Caco-2 (cell line): ENCODE data around the gene GALK2. TPM values are rescaled to one million over a fixed set of nuclear protein-coding genes. Genes with fewer than 3 reads are reported as not detected.

Experiments
- BruUV-seq: library from RNA; stranded (reverse); fragments of 400-500 nt; replicated peaks from 2 replicates; lab custom pipeline; 2021; lab: Mats Ljungman, UMichigan
- CTCF ChIA-PET: fragments of 300-600 bp; sonication (Branson Sonifier 250); formaldehyde crosslinking; loops from one replicate; lab custom pipeline; 2022; ENCODE audit warnings: antibody characterized with exemption; lab: Charles Lee
- POLR2A ChIA-PET: fragments of 300-600 bp; sonication (Branson Sonifier 250); formaldehyde crosslinking; loops from one replicate; lab custom pipeline; 2022; ENCODE audit warnings: antibody characterized with exemption; lab: Charles Lee
- DNase-seq, 2 experiments: peaks; one replicate each; pipeline versions ENCODE4 v3.0.0 to v3.0.0-alpha.2; 2020 to 2022
- H3K27me3 ChIP-seq: replicated peaks from 2 replicates; pipeline ENCODE4 v1.6.0; 2011; ENCODE audit warnings: low read length; ENCODE audit not compliant: control insufficient read depth, insufficient read depth
- H3K36me3 ChIP-seq: 2 replicates; pipeline ENCODE4 v1.5.1; 2011; ENCODE audit warnings: low read length; ENCODE audit not compliant: control insufficient read depth, insufficient read depth
- H3K4me1 ChIP-seq: fragments of 250-450 bp; sonication (Bioruptor Pico); 2 replicates; pipeline ENCODE4 v1.5.1; 2020; ENCODE audit warnings: mild to moderate bottlenecking
- H3K4me3 ChIP-seq: 2 replicates; pipeline ENCODE4 v1.5.1; 2011; ENCODE audit warnings: low read depth, mild to moderate bottlenecking, control low read depth, low read length
- H3K9me3 ChIP-seq: fragments of 250-450 bp; sonication (Bioruptor Pico); 2 replicates; pipeline ENCODE4 v1.5.1; 2020; ENCODE audit warnings: mild to moderate bottlenecking, moderate library complexity
- H3K27ac Mint-ChIP-seq: one replicate; pipeline ENCODE4 v1.8.0; 2022; ENCODE audit warnings: mixed read lengths; ENCODE audit not compliant: unreplicated experiment
- H3K27me3 Mint-ChIP-seq: one replicate; pipeline ENCODE4 v1.8.0; 2022; ENCODE audit warnings: mixed read lengths; ENCODE audit not compliant: insufficient read depth, unreplicated experiment
- H3K36me3 Mint-ChIP-seq: one replicate; pipeline ENCODE4 v1.8.0; 2022; ENCODE audit warnings: mild to moderate bottlenecking, mixed read lengths; ENCODE audit not compliant: insufficient read depth, unreplicated experiment
- H3K4me1 Mint-ChIP-seq: one replicate; pipeline ENCODE4 v1.8.0; 2022; ENCODE audit warnings: low read depth, mixed read lengths; ENCODE audit not compliant: unreplicated experiment
- H3K4me3 Mint-ChIP-seq: one replicate; pipeline ENCODE4 v1.8.0; 2022; ENCODE audit warnings: mild to moderate bottlenecking, moderate library complexity, mixed read lengths; ENCODE audit not compliant: unreplicated experiment
- H3K9me3 Mint-ChIP-seq: one replicate; pipeline ENCODE4 v1.8.0; 2022; ENCODE audit warnings: mixed read lengths; ENCODE audit not compliant: unreplicated experiment
- CTCF ChIP-seq, 2 experiments: fragments of 200-600 bp in 1 of 2; IDR thresholded peaks; 1 replicate in 1 of 2; 2 replicates in 1 of 2; pipeline versions ENCODE4 v1.5.1 to v1.8.0; 2011 to 2022; ENCODE audit warnings: antibody characterized with exemption in 1 of 2, control low read depth in 1 of 2, inconsistent platforms in 1 of 2, low read depth in 1 of 2, low read length in 1 of 2, mild to moderate bottlenecking in 1 of 2, moderate library complexity in 1 of 2; ENCODE audit not compliant: insufficient read depth in 1 of 2, severe bottlenecking in 1 of 2, unreplicated experiment in 1 of 2
- intact Hi-C: fragments of 100-400 bp; cut with micrococcal nuclease; formaldehyde crosslinking; loops from one replicate; pipeline ENCODE4 v1.10.0; 2022; ENCODE audit not compliant: unreplicated experiment
- total RNA-seq: library from RNA; stranded (reverse); gene quantifications from 2 replicates; pipeline ENCODE4 v1.2.3, GENCODE V29; 2022

GALK2 gene
- total RNA-seq, 1 experiment from 2014 or later, result 25.5 TPM

GRCh38 chr15:49131403-49131802 lies 38.6 kb upstream of the GALK2 start:
- no peak for TF ChIP-seq CTCF (IDR thresholded peaks at IDR 0.05; ENCODE audit: insufficient read depth in 1 of 2, low read depth in 1 of 2, low read length in 1 of 2, severe bottlenecking in 1 of 2, unreplicated experiment in 1 of 2)
- ChIA-PET CTCF (interaction anchor here (1.2 kb wide), 1 partner anchor 14 kb away, joined by 4 read pairs; no protein-coding TSS in a partner anchor), POLR2A (no interaction called here)
- no peak for DNase-seq
- no peak overlapping the region for H3K4me3 Mint-ChIP-seq
- H3K27me3 ChIP-seq, result no peaks in the 10 kb centered on the region
- H3K36me3 Mint-ChIP-seq, result peaks cover 65% of the 10 kb centered on the region
- no peaks in the 10 kb centered on the region for H3K4me1 Mint-ChIP-seq
- no peaks in the 10 kb centered on the region for H3K9me3 Mint-ChIP-seq
- intact Hi-C loops, result no loop called here
- BruUV-seq, result no TSS peak
- H3K27ac Mint-ChIP-seq, result no peak overlapping the region
- no peak overlapping the region for H3K4me3 ChIP-seq
- no peaks in the 10 kb centered on the region; the same call in none of the 2 replicates for H3K36me3 ChIP-seq
- H3K27me3 Mint-ChIP-seq, result no peaks in the 10 kb centered on the region
- no peaks in the 10 kb centered on the region for H3K9me3 ChIP-seq
- H3K4me1 ChIP-seq, result no peaks in the 10 kb centered on the region; the same call in 1 of the 2 replicates

GRCh38 chr15:49134683-49135341 lies 35.2 kb upstream of the GALK2 start:
- POLR2A ChIA-PET, result no interaction called here
- H3K9me3 ChIP-seq, result no peaks in the 10 kb centered on the region
- H3K36me3 ChIP-seq, result no peaks in the 10 kb centered on the region; the same call in none of the 2 replicates
- no peak for TF ChIP-seq CTCF (IDR thresholded peaks at IDR 0.05; ENCODE audit: insufficient read depth in 1 of 2, low read depth in 1 of 2, low read length in 1 of 2, severe bottlenecking in 1 of 2, unreplicated experiment in 1 of 2)
- CTCF ChIA-PET, result interaction anchor here (0.6 kb wide), 1 partner anchor 273 kb away, joined by 3 read pairs; no protein-coding TSS in a partner anchor
- Mint-ChIP-seq H3K36me3 (peaks cover 64% of the 10 kb centered on the region), H3K4me3 (no peak overlapping the region), H3K27ac (no peak overlapping the region), H3K9me3 (no peaks in the 10 kb centered on the region), H3K27me3 (no peaks in the 10 kb centered on the region), H3K4me1 (no peaks in the 10 kb centered on the region)
- H3K27me3 ChIP-seq, result no peaks in the 10 kb centered on the region
- no peak for DNase-seq
- intact Hi-C loops, result no loop called here
- BruUV-seq, result no TSS peak
- H3K4me3 ChIP-seq, result no peak overlapping the region
- no peaks in the 10 kb centered on the region; the same call in 1 of the 2 replicates for H3K4me1 ChIP-seq

- H3K36me3 ChIP-seq, result no peaks in the 10 kb centered on the region; the same call in none of the 2 replicates
- BruUV-seq, result no TSS peak
Measured at GRCh38 chr15:49135342-49135857, 34.6 kb upstream of the GALK2 start.

More at GRCh38 chr15:49135342-49135857, 34.6 kb upstream of the GALK2 start:
- ChIA-PET POLR2A (no interaction called here), CTCF (no interaction called here)
- no peaks in the 10 kb centered on the region for H3K9me3 ChIP-seq
- H3K4me1 ChIP-seq, result no peaks in the 10 kb centered on the region; the same call in 1 of the 2 replicates
- no peaks in the 10 kb centered on the region for H3K9me3 Mint-ChIP-seq
- H3K36me3 Mint-ChIP-seq, result peaks cover 67% of the 10 kb centered on the region
- intact Hi-C loops, result no loop called here
- TF ChIP-seq CTCF (IDR thresholded peaks at IDR 0.05; ENCODE audit: insufficient read depth in 1 of 2, low read depth in 1 of 2, low read length in 1 of 2, severe bottlenecking in 1 of 2, unreplicated experiment in 1 of 2), result no peak
- DNase-seq, result no peak
- no peak overlapping the region for H3K4me3 ChIP-seq
- H3K27me3 ChIP-seq, result no peaks in the 10 kb centered on the region
- H3K27ac Mint-ChIP-seq, result no peak overlapping the region
- H3K4me1 Mint-ChIP-seq, result no peaks in the 10 kb centered on the region
- H3K4me3 Mint-ChIP-seq, result no peak overlapping the region
- H3K27me3 Mint-ChIP-seq, result no peaks in the 10 kb centered on the region
